ENCODE data around the gene PRDM16.

Gene PRDM16

DNA sequence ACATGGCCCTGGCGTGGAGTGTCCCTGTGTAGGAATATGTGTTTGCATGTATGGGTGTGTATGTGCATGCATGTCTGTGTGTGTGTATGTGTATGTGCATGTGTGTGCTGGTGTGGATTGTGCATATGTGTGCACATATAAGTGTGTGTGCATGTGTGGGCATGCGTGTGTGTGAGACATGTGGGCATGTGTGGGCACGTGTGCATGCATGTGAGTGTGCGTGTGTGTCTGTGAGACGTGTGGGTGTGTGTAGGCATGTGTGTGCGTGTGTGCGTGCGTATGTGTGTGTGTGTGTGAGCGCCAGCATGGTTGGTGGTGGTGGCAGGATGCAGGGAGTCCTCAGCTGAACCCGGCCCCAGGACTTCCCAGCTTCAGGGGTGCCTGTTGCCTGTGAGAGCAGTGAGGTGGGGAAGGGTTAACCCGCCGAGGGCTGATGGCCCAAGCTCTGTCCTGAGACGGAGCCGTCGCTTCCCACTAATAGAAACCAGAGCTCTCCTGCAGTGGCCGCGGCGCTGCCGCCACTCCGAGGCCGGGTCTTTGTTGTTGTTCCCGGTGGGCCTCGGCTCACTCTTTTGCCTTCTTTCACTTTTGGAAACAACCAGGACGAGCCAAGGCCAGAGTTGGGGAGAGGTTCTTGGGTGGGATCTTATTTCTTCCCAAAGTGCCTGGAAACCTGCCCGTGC lies 241.9 kb downstream of the PRDM16 start:
- Histone ChIP-seq H3F3A (ENCODE audit: insufficient read depth, low read length) (no peaks in the 10 kb centered on the region), H2AFZ (ENCODE audit: low read length) (no peak overlapping the region)

DNA sequence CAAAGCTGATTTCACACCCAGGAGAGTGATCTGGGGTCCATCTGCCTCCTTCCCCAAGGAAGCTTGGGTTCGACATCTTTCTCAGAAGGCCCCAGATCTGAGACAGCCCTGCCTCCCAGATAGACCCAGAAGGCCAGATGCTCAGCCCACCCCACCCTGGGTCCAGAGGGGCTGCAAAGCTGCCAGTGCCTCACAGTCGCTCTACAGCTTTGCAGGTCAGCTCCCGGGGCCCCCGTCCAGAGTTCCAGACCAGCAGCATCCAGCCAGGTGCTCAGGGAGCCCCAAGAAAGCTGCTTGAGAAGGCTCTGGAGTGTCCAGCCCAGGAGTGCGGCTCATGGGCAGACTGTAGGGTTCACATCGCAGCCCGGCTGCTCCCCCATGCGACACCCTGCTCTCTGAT lies 242.7 kb downstream of the PRDM16 start:
- H3K27me3 ChIP-seq (ENCODE audit: insufficient read depth, low read length): no peaks in the 10 kb centered on the region
- H3F3A ChIP-seq (ENCODE audit: insufficient read depth, low read length): no peaks in the 10 kb centered on the region
- H3K79me2 ChIP-seq (ENCODE audit: insufficient read depth, low read length): no peaks in the 10 kb centered on the region
- no peaks in the 10 kb centered on the region for H3K9me3 ChIP-seq (ENCODE audit: low read length)
- TF ChIP-seq, protein P1, sequence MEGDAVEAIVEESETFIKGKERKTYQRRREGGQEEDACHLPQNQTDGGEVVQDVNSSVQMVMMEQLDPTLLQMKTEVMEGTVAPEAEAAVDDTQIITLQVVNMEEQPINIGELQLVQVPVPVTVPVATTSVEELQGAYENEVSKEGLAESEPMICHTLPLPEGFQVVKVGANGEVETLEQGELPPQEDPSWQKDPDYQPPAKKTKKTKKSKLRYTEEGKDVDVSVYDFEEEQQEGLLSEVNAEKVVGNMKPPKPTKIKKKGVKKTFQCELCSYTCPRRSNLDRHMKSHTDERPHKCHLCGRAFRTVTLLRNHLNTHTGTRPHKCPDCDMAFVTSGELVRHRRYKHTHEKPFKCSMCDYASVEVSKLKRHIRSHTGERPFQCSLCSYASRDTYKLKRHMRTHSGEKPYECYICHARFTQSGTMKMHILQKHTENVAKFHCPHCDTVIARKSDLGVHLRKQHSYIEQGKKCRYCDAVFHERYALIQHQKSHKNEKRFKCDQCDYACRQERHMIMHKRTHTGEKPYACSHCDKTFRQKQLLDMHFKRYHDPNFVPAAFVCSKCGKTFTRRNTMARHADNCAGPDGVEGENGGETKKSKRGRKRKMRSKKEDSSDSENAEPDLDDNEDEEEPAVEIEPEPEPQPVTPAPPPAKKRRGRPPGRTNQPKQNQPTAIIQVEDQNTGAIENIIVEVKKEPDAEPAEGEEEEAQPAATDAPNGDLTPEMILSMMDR (IDR thresholded peaks at IDR 0.05; ENCODE audit: low read length): no peak
- no peak for TF ChIP-seq EZH2 (IDR thresholded peaks at IDR 0.05; ENCODE audit: borderline replicate concordance, low read length)
- H3K27ac ChIP-seq (ENCODE audit: low read depth, low read length, poor library complexity, severe bottlenecking): no peak overlapping the region
- H3K4me1 ChIP-seq (ENCODE audit: insufficient read depth, low read length, severe bottlenecking): no peaks in the 10 kb centered on the region
- H3K36me3 ChIP-seq (ENCODE audit: insufficient read depth, low read length): no peaks in the 10 kb centered on the region
- no peaks in the 10 kb centered on the region for H3K9me2 ChIP-seq (ENCODE audit: low read depth, low read length)
- no peaks in the 10 kb centered on the region for H4K20me1 ChIP-seq (ENCODE audit: insufficient read depth, low read length)
- H3K9ac ChIP-seq (ENCODE audit: low read length): no peak overlapping the region
- no peak overlapping the region for H2AFZ ChIP-seq (ENCODE audit: low read length)
- H3K4me3 ChIP-seq (ENCODE audit: low read depth, low read length, poor library complexity, severe bottlenecking): no peak overlapping the region
- H3K4me2 ChIP-seq (ENCODE audit: low read length): no peak overlapping the region

More for the DNA sequence above, 241.9 kb downstream of the PRDM16 start:
- TF ChIP-seq EZH2 (IDR thresholded peaks at IDR 0.05; ENCODE audit: borderline replicate concordance, low read length): no peak
- TF ChIP-seq, protein P1 (IDR thresholded peaks at IDR 0.05; ENCODE audit: low read length): no peak
- H3K9me3 ChIP-seq (ENCODE audit: low read length): no peaks in the 10 kb centered on the region
- no peak overlapping the region for H3K27ac ChIP-seq (ENCODE audit: low read depth, low read length, poor library complexity, severe bottlenecking)
- H3K36me3 ChIP-seq (ENCODE audit: insufficient read depth, low read length): no peaks in the 10 kb centered on the region
- H3K9ac ChIP-seq (ENCODE audit: low read length): no peak overlapping the region
- H3K4me3 ChIP-seq (ENCODE audit: low read depth, low read length, poor library complexity, severe bottlenecking): no peak overlapping the region
- no peaks in the 10 kb centered on the region for H3K27me3 ChIP-seq (ENCODE audit: insufficient read depth, low read length)
- no peaks in the 10 kb centered on the region for H3K79me2 ChIP-seq (ENCODE audit: insufficient read depth, low read length)
- H4K20me1 ChIP-seq (ENCODE audit: insufficient read depth, low read length): no peaks in the 10 kb centered on the region
- H3K4me2 ChIP-seq (ENCODE audit: low read length): no peak overlapping the region
- H3K4me1 ChIP-seq (ENCODE audit: insufficient read depth, low read length, severe bottlenecking): no peaks in the 10 kb centered on the region
- no peaks in the 10 kb centered on the region for H3K9me2 ChIP-seq (ENCODE audit: low read depth, low read length)

DNA sequence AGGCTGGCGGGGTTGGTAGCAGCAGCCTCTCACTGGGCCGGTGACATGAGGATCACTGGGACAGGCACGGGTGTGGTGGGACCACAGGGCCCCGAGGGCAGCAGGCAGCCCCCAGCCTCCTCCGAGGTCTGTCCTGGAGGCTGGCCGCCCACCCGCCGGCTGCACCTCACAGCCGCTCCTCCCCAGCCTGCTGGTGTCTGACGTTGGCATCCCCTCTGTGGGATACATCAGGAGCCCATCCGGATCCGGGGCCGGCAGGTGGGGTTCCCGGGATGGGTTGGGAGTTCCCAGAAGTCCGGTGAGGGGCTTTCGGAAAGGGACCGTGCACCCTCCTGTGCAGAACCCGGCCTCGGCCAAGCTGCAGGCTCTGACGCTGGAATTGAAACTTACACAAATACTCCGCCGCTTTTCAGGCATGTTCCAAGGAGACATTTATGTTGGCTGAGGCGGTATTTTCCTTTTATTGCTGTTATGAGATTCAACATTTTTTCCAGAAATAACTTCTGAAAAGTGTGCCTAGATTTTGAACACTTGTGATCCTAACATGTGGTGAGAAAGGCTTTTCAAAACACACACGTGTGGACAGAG lies 243.4 kb downstream of the PRDM16 start:
- Histone ChIP-seq H3K4me3 (ENCODE audit: low read depth, low read length, poor library complexity, severe bottlenecking) (no peak overlapping the region), H3K4me1 (ENCODE audit: insufficient read depth, low read length, severe bottlenecking) (no peaks in the 10 kb centered on the region), H3K9ac (ENCODE audit: low read length) (no peak overlapping the region), H4K20me1 (ENCODE audit: insufficient read depth, low read length) (no peaks in the 10 kb centered on the region), H3K4me2 (ENCODE audit: low read length) (no peak overlapping the region), H3K27me3 (ENCODE audit: insufficient read depth, low read length) (no peaks in the 10 kb centered on the region), H3K36me3 (ENCODE audit: insufficient read depth, low read length) (no peaks in the 10 kb centered on the region), H2AFZ (ENCODE audit: low read length) (no peak overlapping the region), H3K79me2 (ENCODE audit: insufficient read depth, low read length) (no peaks in the 10 kb centered on the region), H3K27ac (ENCODE audit: low read depth, low read length, poor library complexity, severe bottlenecking) (no peak overlapping the region), H3K9me3 (ENCODE audit: low read length) (no peaks in the 10 kb centered on the region), H3F3A (ENCODE audit: insufficient read depth, low read length) (no peaks in the 10 kb centered on the region), H3K9me2 (ENCODE audit: low read depth, low read length) (no peaks in the 10 kb centered on the region)
- TF ChIP-seq EZH2 (IDR thresholded peaks at IDR 0.05; ENCODE audit: borderline replicate concordance, low read length): no peak
- TF ChIP-seq, protein P1 (IDR thresholded peaks at IDR 0.05; ENCODE audit: low read length): no peak

Data from OCI-LY1 (cell line).